RWPE2 (cell line): ENCODE data around the gene FGFBP2.

Experiments
- ATAC-seq: fragments of 200-7000 bp; cut with Tn5 transposase; 3 replicates; pipeline ENCODE4 v1.9.1; 2021; ENCODE audit warnings: low read depth
- DNase-seq: peaks from one replicate; pipeline ENCODE4 v3.0.0-alpha.2; 2020; ENCODE audit warnings: low spot score
- H3K27ac ChIP-seq: fragments of 450-650 bp; 2 replicates; pipeline ENCODE4 v1.5.1; 2017; ENCODE audit warnings: mild to moderate bottlenecking; ENCODE audit not compliant: poor library complexity, severe bottlenecking
- H3K27me3 ChIP-seq: fragments of 250-450 bp; sonication (Bioruptor Pico); 2 replicates; pipeline ENCODE4 v1.5.1; 2021; ENCODE audit warnings: mild to moderate bottlenecking, moderate library complexity; ENCODE audit not compliant: insufficient read depth, poor library complexity, severe bottlenecking
- H3K36me3 ChIP-seq: fragments of 250-450 bp; sonication (Bioruptor Pico); 2 replicates; pipeline ENCODE4 v1.5.1; 2020; ENCODE audit warnings: low read depth, mild to moderate bottlenecking, moderate library complexity
- H3K4me1 ChIP-seq: fragments of 250-450 bp; sonication (Bioruptor Pico); 2 replicates; pipeline ENCODE4 v1.5.1; 2021; ENCODE audit warnings: mild to moderate bottlenecking, moderate library complexity; ENCODE audit not compliant: insufficient read depth, poor library complexity, severe bottlenecking
- H3K4me3 ChIP-seq: fragments of 250-450 bp; sonication (Bioruptor Pico); 2 replicates; pipeline ENCODE4 v1.5.1; 2021; ENCODE audit warnings: mild to moderate bottlenecking, moderate library complexity; ENCODE audit not compliant: severe bottlenecking
- H3K9me3 ChIP-seq: fragments of 250-450 bp; sonication (Bioruptor Pico); 2 replicates; pipeline ENCODE4 v1.5.1; 2021; ENCODE audit warnings: mild to moderate bottlenecking, moderate library complexity; ENCODE audit not compliant: severe bottlenecking
- TF ChIP-seq, protein P1 (sequence below): fragments of 450-650 bp; IDR thresholded peaks from one replicate; pipeline ENCODE4 v1.5.1; 2017; ENCODE audit warnings: mild to moderate bottlenecking, moderate library complexity; ENCODE audit not compliant: poor library complexity, severe bottlenecking

The FGFBP2 gene

DNA sequence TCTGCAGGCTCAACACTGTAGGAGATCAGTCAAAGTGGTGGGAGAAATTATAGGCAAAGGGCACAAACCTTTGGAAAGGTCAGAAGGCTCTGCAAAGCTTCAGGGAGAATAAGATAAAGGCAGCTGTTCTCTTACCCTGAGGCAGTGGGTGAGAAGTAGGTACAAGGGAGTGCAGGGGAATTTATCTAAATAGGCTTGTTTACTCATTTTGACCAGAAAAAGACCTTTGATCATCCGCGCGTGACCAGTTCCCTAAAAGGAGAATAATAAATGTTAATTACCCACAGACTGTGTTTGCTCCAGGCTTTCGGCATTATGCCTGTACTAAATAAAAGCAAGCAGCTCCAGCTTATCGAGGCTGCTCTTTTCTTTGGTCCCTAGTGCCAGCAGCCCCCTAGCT, 9.3 kb downstream of the FGFBP2 start:
- Histone ChIP-seq H3K4me1 (no peaks in the 10 kb centered on the region), H3K36me3 (no peaks in the 10 kb centered on the region), H3K27me3 (no peaks in the 10 kb centered on the region), H3K4me3 (no peak overlapping the region), H3K9me3 (no peaks in the 10 kb centered on the region), H3K27ac (no peak overlapping the region)
- no peak for ATAC-seq
- DNase-seq: no peak
- TF ChIP-seq, protein P1, sequence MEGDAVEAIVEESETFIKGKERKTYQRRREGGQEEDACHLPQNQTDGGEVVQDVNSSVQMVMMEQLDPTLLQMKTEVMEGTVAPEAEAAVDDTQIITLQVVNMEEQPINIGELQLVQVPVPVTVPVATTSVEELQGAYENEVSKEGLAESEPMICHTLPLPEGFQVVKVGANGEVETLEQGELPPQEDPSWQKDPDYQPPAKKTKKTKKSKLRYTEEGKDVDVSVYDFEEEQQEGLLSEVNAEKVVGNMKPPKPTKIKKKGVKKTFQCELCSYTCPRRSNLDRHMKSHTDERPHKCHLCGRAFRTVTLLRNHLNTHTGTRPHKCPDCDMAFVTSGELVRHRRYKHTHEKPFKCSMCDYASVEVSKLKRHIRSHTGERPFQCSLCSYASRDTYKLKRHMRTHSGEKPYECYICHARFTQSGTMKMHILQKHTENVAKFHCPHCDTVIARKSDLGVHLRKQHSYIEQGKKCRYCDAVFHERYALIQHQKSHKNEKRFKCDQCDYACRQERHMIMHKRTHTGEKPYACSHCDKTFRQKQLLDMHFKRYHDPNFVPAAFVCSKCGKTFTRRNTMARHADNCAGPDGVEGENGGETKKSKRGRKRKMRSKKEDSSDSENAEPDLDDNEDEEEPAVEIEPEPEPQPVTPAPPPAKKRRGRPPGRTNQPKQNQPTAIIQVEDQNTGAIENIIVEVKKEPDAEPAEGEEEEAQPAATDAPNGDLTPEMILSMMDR: no peak

DNA sequence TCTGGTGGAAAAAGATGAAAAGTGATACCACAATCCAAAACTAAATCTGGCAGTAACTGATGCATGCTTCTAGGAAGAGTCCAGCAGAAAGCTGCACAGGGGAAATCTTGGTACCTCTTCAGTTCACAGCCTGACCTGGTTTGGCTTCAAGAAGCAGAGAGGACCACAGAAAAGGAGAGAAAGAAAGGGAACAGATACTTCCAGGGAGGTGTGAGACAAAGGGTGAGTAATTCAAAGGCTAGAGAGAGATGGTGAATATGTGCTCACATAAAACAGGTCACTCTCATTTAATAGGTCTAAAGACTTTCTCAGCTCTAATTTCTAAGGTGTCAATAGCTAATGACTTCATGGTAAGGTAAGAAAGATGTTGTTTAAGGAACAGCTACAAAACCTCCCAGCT, 11.2 kb downstream of the FGFBP2 start:
- H3K27ac ChIP-seq: no peak overlapping the region
- TF ChIP-seq, protein P1: no peak
- ATAC-seq: no peak
- no peak for DNase-seq
- H3K9me3 ChIP-seq: no peaks in the 10 kb centered on the region
- no peaks in the 10 kb centered on the region for H3K27me3 ChIP-seq
- H3K4me1 ChIP-seq: peaks cover 8% of the 10 kb centered on the region
- H3K4me3 ChIP-seq: no peak overlapping the region
- H3K36me3 ChIP-seq: no peaks in the 10 kb centered on the region

DNA sequence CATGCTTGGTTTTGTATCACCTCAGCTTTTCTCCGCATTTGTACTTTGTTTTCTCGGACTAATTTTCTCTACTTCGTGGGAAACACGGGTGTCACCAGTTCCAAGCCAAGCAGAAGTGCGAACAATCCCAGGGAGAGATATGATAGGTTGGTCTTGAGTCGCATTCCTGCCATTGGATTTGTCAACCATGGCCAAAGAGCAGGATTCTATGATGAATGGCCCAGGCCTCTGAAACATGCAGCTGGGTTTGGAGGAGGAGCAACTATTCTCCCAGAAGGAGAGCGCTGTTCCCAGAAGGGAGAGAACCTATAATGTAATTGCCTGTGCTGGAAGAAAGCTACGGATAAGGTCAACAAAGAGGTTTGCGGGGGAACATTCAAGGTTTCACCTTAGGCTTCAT, 14.1 kb downstream of the FGFBP2 start:
- Histone ChIP-seq H3K4me3 (no peak overlapping the region), H3K27me3 (no peaks in the 10 kb centered on the region), H3K36me3 (no peaks in the 10 kb centered on the region), H3K9me3 (no peaks in the 10 kb centered on the region), H3K4me1 (peaks cover 8% of the 10 kb centered on the region), H3K27ac (no peak overlapping the region)
- TF ChIP-seq, protein P1: no peak
- ATAC-seq: no peak
- no peak for DNase-seq

DNA sequence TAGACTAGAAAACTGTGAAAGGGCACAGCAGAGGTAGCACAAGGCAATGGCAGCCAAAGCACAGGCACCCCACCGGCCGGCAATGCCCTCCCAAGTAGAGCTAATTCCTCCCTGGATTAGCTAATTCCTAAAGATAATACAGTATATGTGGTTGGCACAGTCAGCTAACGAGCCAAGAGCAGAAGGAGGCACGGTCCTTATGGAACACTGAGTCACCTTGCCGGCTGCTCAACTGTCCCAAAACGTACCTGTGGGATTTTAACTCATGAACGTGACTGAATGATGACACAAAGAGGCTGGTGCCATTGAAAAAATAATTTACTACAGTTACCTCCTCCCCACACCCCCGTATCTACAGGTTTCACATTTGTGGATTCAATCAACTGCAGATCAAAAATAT, 15.3 kb downstream of the FGFBP2 start:
- ATAC-seq (peak; percentile 71), DNase-seq (no peak)
- peaks cover 8% of the 10 kb centered on the region for H3K4me1 ChIP-seq
- peak overlapping the region; percentile 7 for H3K27ac ChIP-seq
- no peaks in the 10 kb centered on the region for H3K27me3 ChIP-seq
- H3K4me3 ChIP-seq: no peak overlapping the region
- H3K36me3 ChIP-seq: no peaks in the 10 kb centered on the region
- TF ChIP-seq, protein P1: no peak
- H3K9me3 ChIP-seq: no peaks in the 10 kb centered on the region

DNA sequence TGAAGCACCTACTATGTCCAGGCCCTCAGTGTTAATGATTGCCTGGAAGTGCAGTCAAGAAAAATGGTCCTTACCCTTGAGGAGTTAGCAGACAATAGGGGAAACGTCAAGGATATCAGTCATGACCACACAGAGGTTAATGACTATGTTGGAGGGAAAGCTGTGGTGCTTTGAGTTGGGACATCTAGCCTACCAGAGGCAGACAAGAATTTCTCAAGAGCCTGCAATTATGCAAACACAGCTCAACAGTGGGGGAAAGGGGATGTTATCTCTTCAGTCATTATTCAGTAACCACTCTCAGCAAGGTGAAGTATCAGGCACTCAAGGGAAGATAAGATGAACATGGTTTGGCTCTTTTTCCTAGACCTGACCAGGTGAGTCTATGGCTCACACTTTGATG, 17.5 kb downstream of the FGFBP2 start:
- no peaks in the 10 kb centered on the region for H3K9me3 ChIP-seq
- no peaks in the 10 kb centered on the region for H3K36me3 ChIP-seq
- ATAC-seq (no peak), DNase-seq (no peak)
- no peaks in the 10 kb centered on the region for H3K27me3 ChIP-seq
- no peak overlapping the region for H3K27ac ChIP-seq
- no peak overlapping the region for H3K4me3 ChIP-seq
- TF ChIP-seq, protein P1: no peak
- H3K4me1 ChIP-seq: peaks cover 8% of the 10 kb centered on the region
